SH-SY5Y (cell line): ENCODE data around the gene LTBP2.

ENCODE experiments used
- GATA2 ChIP-seq: IDR thresholded peaks from 2 replicates; pipeline ENCODE4 v1.6.1; 2011; ENCODE audit warnings: mild to moderate bottlenecking, low read depth, low read length
- GATA3 ChIP-seq: IDR thresholded peaks from 2 replicates; pipeline ENCODE4 v1.6.1; 2011; ENCODE audit warnings: low read depth, mild to moderate bottlenecking, low read length, moderate library complexity

DNA sequence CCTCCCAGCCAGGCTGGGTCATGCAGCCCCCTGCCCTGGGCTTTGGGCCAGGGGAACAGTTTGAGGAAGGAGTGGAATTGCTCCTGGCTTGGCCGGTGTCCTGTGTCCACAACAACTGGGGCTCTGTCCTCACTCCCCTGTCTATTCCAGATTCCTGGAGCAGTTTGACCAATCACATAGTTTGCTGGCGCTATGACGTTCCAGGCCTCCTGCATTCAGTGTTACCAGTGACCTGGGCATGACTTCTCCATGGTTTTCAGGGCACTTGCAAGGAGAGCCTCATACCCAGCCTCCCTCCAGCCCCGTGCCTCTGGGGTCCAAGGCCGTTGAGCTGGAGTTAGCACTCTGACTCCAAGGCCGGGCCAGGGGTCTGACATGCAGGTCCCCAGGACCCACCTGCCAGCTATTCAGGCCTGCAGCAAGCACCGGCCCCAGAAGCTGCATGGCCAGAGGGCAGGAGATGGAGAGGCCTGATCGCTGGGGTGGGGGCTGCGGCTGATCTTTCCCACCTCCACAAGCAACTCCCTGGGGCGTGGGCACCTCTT is 84.2 kb downstream of the LTBP2 start:
- TF ChIP-seq GATA2 (no peak), GATA3 (no peak)
